Skin epidermis (tissue), 12 donors: Measurements from ENCODE around the gene TMEM217.
A peak's percentile ranks its signal among the peaks of the same experiment; 100 is the strongest.
"Not testable (repeated sequence)": the region's sequence is repeated elsewhere in the genome, so short reads cannot be mapped to it uniquely, and the experiment has no call there.

Experiments
- H3K27ac ChIP-seq, 21 experiments: fragments of 200-600 bp; sonication (generic) in 11 of 21; one replicate each; pipeline ENCODE4 v1.5.0; 2020; ENCODE audit warnings: mild to moderate bottlenecking in 3 of 21, inconsistent platforms in 2 of 21, moderate library complexity in 2 of 21
- H3K4me3 ChIP-seq, 7 experiments: fragments of 200-600 bp; sonication (generic) in 2 of 7; one replicate each; pipeline ENCODE4 v1.5.0; 2020; ENCODE audit warnings: inconsistent platforms in 2 of 7, mild to moderate bottlenecking in 2 of 7, moderate library complexity in 1 of 7

Gene TMEM217

DNA sequence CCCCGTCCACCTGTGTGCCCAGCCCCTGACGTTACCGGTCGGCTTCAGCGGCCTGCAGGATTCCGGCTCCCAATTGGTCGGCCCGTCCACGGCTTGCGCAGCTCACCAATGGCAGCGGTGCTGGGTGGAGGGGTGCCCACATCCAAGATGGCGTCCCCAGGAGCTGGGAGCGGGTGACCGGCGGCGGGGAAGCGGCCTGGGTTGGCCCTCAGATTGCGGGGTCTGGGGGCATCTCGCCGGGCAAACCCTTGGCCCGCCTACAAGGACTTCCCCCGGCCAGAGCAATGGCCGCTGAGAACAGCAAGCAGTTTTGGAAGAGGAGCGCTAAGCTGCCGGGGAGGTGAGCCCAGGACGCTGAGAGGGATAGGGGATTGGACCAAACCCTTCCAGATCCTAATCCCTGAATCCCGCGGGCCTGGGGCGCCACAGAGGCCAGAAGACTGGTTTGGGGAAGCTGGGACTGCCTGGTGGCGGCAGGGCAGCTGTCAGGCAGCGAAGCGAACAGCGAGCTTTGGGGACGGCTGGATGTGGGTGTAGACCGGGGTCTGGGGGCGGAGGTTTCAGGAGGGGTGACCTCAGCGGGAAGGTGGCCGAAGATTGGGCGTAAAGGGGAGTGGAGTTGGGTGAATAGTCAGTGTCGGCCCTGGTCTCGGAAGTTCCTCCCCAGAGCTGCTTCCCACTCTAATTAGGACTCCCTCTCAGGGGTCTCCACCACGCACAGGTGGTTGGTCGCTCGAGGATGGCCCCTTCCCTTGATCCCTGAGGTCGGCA is at the start of gene TMEM217, which contains the start of gene TBC1D22B:
Gene TMEM217, minus strand, starts transcription at position 511 of the 771 bp plus-strand sequence. CDS start 39,114 bp downstream, outside the sequence.
Gene TBC1D22B, plus strand, starts transcription at position 139 of the 771 bp plus-strand sequence. Its CDS starts 146 bp downstream, at position 285.
- Histone ChIP-seq H3K4me3 (peak within 1 kb of the TSS; percentile 68 to 91 (median 80)), H3K27ac (peak within 1 kb of the TSS; percentile 79 to 99 (median 92))

- not testable (repeated sequence) for H3K4me3 ChIP-seq
- peak overlapping the region in 3 of 21 experiments; percentile 5 to 34 (median 8) for H3K27ac ChIP-seq
These were observed 49.5 kb upstream of the TMEM217 start for GRCh38 chr6:37307484-37307883.

GRCh38 chr6:37306624-37307222 is 48.8 kb upstream of the TMEM217 start:
- no peak overlapping the region for H3K27ac ChIP-seq
- H3K4me3 ChIP-seq = no peak overlapping the region

DNA sequence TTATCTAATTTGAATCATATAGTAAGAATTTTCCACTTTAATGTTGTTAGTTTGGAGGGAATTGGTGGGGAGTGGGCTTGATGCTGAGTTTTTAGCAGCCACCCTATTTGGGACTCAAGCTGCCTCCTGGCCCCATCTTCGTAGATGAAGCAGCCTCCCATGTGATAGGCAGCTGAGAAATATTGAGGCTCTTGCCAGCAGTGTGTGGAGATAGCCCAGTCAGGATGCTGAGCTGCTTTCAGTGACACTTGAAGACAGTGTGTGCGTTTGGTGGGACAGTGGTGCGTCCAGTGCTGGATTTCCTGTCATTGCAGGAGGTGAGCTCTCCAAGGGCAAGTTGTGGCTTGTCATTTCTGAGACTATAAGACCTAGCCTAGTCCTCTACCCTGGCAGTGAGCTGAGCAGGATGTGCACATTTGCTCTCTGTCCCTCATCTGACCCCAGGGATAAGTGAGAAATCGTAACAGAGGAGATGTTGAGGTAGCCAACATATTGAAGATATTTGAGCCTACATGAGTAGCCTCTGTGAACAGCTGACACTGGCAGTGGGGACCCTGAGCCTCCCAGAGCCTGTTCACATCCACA is 48.0 kb upstream of the TMEM217 start:
- Histone ChIP-seq H3K4me3 (no peak overlapping the region), H3K27ac (no peak overlapping the region)

- no peak overlapping the region for H3K27ac ChIP-seq
These were observed 46.8 kb upstream of the TMEM217 start for GRCh38 chr6:37304766-37305165.

DNA sequence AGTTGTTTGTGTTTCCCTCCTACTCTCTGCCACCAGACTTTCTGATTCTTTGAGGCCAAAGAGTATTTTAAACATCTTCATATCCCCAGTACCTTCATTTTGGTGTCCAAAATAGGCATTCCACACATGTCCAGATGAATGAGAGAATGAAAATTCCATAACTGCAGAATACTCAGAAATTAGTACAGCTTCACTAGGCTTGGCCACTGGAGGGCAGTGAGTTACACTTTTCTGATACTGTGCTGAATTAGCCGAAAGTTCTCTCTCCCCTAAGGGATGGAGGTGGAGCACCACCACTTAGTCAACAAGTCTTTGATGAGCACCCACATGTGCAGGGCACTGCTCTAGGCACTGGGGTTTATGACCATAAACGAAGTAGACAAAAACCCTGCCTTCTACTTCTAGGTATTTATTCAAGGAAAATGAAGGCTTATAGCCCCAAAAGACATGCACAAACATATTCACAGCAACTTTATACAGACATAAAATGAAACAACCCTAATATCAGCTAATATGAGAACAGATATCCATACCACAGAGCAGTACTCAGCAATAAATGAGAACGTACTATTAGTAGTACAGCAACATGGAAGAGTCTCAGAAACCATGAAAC is 46.1 kb upstream of the TMEM217 start:
- Histone ChIP-seq H3K4me3 (no peak overlapping the region), H3K27ac (peak overlapping the region in 2 of 21 experiments; percentile 7 to 25)

More at GRCh38 chr6:37304766-37305165, 46.8 kb upstream of the TMEM217 start:
- no peak overlapping the region for H3K4me3 ChIP-seq

DNA sequence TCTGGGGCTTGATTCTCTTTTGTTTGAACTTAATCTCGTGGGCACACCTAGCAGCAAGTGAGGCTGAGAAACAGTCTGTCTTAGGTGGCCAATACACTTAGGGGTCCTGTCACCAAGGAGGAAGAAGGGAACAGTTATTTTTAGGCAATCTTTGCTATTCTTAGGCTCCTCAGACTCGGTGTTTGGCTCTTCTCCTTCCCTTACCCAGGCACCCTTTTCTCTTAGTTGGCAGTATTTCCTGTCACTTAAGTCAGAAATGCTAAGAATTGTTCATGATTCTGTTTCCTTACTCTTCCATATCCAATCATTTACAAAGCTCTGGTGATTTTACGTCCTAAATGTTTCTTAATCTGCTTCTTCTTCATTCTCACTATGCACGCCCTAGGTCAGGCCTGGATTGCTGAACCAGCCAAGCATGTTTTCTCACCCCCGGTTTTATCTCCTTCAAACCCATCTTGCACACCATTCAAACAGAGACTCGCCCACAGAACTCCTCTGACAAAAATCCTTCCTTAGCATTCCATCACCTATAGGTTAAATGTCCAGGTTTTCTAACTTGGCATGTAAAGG is 45.2 kb upstream of the TMEM217 start:
- H3K27ac ChIP-seq = peak overlapping the region in 8 of 21 experiments; percentile 1 to 47 (median 27)
- H3K4me3 ChIP-seq = no peak overlapping the region

DNA sequence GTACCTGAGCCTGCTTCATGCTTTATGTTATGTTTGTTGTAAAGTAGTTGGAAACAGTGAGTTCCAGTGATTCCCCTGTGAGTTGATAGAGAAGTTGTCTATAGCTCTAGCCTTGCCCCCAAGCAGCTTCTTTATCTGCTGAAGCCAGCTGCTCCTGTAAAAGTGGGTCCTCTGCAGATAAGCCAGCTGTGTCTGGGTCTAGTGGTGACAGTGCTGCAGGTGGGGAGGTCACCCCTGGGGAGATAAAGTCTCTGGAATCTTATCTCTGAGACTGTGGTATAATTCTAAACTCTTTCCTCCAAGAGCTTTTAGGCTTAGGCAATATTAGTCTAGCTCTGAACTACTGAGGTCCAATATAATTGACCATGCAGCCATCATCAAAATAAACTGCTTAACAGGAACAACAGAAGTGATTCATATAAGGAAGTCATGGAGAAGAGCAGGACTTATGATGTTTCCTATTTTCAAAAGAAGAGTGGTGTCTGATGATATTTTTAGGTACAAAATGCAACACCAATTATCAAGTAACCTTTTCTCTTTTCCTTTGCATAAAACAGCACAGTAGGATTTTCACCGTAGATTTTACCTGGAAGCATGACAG is 44.2 kb upstream of the TMEM217 start:
- H3K27ac ChIP-seq = peak overlapping the region in 2 of 21 experiments; percentile 1 to 8
- H3K4me3 ChIP-seq = no peak overlapping the region

- H3K4me3 ChIP-seq = no peak overlapping the region
- no peak overlapping the region for H3K27ac ChIP-seq
These were observed 42.0 kb upstream of the TMEM217 start for GRCh38 chr6:37299990-37300389.

DNA sequence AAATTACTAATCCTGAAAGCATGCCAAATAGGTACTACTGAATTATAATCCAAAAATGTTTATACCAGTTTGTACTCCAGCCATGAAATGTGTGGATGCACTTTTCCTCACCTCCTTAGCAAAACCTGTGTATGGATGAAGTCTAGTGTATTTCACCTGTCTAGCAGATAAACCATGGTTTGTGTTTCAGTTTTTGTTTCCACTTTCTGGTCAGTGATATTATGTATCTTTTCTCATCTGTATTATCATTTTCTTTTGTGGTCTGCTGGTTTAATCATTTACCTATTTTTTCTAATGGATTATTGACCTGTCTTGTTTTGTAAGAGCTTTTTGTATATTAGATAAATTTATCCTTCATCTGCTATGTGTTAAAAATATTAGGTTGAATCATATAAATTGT is 41.0 kb upstream of the TMEM217 start:
- Histone ChIP-seq H3K4me3 (no peak overlapping the region), H3K27ac (no peak overlapping the region)

GRCh38 chr6:37297637-37298036 is 39.7 kb upstream of the TMEM217 start:
- not testable (repeated sequence) for H3K4me3 ChIP-seq, H3K27ac ChIP-seq

- no peak overlapping the region for H3K27ac ChIP-seq
- H3K4me3 ChIP-seq = no peak overlapping the region
These were observed 35.5 kb upstream of the TMEM217 start for GRCh38 chr6:37293426-37293825.

DNA sequence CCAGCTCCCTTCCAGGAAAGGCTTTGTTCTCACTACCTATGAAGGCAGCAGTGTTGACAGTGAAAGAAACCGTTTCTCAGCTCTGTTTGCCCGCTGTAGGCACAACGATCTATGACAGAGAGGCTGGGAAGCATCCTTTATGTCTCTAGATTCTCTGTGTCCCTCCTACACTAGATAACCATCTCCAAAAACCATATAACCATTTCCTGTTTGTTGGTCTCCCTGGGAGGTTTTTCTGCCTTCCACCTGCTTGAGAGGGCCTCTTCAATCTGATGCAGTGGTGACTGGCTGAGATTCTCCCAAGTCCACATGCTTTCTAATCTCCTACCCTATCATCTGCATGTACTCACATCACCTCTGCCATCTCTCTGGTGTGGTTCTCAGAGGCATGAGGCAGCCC is 32.0 kb upstream of the TMEM217 start:
- H3K4me3 ChIP-seq = no peak overlapping the region
- no peak overlapping the region for H3K27ac ChIP-seq

DNA sequence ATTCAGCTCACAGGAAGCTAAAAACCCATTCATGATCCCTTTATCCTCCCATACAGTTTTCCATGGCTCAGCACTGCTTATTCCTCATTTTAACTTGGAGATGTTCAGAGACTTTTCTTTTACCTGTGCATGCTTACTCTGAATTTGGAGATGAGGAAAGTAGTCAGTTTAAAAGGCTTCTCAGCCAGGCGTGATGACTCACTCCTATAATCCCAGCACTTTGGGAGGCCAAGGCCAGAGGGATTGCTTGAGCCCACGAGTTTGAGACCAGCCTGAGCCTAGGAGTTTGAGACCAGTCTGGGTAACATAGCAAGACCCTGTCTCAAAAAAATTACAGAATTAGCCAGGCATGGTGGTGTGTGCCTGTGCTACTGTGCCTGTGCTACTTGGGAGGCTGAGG is 30.3 kb upstream of the TMEM217 start:
- Histone ChIP-seq H3K27ac (no peak overlapping the region), H3K4me3 (no peak overlapping the region)

- Histone ChIP-seq H3K4me3 (no peak overlapping the region), H3K27ac (no peak overlapping the region)
These were observed 29.7 kb upstream of the TMEM217 start for GRCh38 chr6:37287519-37288157.

DNA sequence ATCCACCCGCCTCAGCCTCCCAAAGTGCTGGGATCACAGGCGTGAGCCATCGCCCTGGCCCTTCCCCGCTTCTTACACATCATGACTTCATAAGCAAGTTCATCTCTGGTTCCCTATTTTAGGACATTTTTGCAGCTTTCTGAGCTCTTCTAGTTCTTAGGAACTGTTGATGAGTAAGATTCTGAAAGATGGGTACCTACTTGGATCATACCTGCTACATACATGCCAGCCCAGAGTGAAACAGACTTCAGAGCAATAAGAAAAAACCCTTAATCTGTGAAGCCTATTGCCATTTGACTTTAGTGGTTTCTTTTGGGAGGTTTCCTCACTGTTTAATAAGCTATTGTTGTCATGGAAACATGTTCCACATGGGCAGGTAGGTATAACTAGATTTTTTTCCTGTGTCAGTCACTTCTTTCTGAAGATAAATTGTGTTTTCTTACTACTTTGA is 27.9 kb upstream of the TMEM217 start:
- no peak overlapping the region for H3K4me3 ChIP-seq
- no peak overlapping the region for H3K27ac ChIP-seq

DNA sequence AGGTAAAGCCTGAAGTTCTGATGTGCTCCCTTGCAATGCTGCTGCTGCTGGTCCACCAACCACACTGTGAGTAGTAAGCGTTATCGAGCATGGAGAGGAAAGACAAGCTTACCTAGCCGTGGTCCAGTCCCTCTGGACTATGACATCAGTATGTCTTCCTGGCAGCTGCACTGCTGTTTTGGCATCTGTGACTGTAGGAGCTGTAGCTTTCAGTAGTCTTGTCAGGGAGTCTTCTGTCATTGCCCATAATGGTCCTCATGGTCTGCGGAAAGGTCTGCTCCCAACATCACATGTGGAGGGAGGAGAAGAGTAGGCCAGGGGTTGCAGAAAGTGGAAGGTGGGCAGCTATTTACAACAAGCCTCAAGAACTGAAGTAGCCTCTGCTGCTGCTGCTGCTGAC is 26.8 kb upstream of the TMEM217 start:
- H3K27ac ChIP-seq = no peak overlapping the region
- H3K4me3 ChIP-seq = no peak overlapping the region

DNA sequence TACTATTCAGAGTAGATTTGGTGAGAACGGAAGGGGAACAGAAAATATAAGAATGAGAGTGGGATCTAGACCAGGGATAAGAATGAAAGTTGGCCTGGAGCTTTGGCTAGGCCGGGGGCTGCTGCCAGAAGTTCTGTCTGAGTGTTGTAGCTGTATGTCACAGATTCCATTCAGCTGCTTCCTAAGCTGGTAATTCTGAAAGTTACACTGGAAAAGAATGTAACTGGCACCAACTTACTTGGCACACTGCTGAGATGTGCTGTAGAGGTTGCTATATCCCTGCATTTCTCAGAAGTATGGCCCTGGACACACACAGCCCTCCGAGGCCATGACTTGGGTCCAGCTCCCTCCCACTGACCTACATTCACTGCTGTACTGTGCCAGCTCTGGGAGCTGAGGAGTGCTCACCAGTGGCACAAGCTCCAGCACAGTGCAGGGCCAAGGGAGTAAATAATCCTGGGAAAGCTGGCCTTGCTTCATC is 25.8 kb upstream of the TMEM217 start:
- Histone ChIP-seq H3K27ac (no peak overlapping the region), H3K4me3 (no peak overlapping the region)

DNA sequence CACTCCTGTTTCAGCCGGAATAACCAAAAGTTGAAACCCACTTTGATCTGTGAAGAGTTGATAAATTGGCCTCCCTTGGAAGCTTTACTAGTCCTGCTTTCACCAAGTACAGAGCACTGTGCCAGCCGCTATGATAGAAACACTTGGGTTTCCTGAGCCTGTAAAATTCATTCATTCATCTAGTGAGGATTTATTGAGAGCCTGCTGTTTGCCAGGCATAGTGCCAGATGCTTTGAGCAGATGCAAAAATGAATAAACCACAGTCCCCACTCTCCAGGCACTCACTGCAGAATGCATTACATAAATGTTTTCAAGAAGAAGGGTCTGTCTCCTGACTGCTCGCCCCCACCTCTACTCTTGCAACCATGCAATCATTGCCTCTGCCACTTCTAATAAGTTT is 25.3 kb upstream of the TMEM217 start:
- Histone ChIP-seq H3K27ac (no peak overlapping the region), H3K4me3 (no peak overlapping the region)
